Fibroblast of peridontal ligament (primary cell): ENCODE results near the gene CANT1.

Source experiments
- DNase-seq: peaks from one replicate; pipeline ENCODE4 v3.0.0-alpha.2; 2010; ENCODE audit errors: extremely low read depth

The CANT1 gene

GRCh38 chr17:79008666-79009387 is 737 bp downstream of the CANT1 start:
- no peak for DNase-seq

GRCh38 chr17:79007504-79008381 is 1.8 kb downstream of the CANT1 start:
- DNase-seq, result no peak

GRCh38 chr17:79006794-79007503 is 2.6 kb downstream of the CANT1 start:
- no peak for DNase-seq

- no peak for DNase-seq
Observed at GRCh38 chr17:79006046-79006445, 3.5 kb downstream of the CANT1 start.

DNA sequence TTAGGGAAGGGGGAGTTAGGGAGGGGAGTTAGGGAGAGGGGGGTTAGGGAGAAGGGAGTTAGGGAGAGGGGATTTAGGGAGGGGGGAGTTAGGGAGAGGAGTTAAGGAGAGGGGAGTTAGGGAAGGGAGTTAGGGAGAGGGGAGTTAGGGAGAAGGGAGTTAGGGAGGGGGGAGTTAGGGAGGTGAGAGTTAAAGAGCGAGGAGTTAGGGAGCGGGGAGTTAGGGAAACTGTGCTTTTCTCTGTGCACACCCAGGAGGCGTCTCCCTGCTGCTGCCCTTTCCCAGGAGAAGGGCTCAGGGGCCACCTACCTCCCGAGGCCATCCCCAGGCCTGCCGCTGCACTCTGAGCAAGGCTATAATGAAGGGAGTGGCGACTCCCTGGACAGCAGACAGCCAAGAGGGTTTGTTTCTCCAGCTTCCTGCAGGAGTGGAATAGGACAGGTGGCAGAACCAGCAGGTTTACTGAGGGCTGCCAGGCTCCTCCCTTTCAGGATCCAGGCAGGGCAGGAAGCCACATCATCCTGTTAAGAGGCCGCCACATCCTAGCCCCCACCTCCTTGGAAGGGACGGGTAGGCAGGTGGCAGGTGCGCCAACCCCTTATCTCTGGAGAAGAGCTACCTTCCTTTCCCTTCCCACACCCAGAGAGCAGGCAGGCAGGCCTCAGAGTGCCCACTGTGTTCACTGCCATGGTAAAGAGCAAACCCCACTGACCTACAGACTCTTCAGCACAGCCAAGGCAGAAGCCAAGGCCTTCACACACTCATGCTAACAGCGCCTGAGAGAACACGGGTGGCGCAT is 4.3 kb downstream of the CANT1 start:
- no peak for DNase-seq

DNA sequence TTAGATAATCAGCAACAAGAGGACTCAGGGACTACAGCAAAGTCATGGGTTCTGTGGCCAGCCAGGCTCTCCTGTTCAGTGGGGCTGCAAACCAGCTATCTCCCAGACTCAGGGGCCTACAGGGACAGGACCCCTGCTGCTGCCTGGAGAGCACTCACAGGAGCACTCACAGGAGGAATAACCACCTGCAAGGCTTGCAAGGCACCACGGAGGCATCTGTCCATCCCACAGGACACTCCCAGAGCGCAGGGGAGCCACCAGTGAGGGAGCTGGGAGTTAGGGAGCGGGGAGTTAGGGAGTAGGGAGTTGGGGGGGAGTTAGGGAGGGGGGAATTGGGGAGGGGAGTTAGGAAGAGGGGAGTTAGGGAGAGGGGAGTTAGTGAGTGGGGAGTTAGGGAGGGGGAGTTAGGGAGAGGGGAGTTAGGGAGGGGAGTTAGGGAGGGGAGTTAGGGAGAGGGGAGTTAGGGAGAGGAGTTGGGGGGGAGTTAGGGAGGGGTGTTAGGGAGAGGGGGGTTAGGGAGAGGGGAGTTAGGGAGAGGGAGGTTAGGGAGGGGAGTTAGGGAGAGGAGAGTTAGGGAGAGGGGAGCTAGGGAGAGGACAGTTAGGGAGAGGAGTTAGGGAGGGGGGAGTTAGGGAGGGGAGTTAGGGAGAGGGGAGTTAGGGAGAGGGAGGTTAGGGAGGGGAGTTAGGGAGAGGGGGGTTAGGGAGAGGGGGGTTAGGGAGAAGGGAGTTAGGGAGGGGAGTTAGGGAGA is 5.7 kb downstream of the CANT1 start:
- no peak for DNase-seq

- no peak for DNase-seq
Observed at GRCh38 chr17:79002796-79003593, 6.6 kb downstream of the CANT1 start.

DNA sequence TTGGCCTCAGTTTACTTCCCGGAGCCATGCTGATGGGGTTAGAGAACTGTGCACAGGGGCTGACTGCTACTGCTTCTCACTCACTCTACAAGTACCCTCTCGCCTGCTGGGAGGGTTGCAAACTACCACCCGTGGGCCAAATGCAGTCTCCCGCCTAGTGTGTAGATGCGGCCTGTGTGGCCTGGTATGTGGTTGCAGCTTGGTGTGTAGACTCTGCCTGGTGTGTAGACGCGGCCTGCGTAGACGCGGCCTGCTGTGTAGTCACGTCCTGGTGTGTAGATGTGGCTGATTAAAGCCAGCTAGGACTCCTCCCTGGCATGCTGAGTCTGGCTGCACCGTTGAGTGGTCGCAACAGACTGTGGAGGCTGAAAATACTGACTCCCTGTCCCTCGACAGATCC is 7.3 kb downstream of the CANT1 start:
- DNase-seq, result no peak

DNA sequence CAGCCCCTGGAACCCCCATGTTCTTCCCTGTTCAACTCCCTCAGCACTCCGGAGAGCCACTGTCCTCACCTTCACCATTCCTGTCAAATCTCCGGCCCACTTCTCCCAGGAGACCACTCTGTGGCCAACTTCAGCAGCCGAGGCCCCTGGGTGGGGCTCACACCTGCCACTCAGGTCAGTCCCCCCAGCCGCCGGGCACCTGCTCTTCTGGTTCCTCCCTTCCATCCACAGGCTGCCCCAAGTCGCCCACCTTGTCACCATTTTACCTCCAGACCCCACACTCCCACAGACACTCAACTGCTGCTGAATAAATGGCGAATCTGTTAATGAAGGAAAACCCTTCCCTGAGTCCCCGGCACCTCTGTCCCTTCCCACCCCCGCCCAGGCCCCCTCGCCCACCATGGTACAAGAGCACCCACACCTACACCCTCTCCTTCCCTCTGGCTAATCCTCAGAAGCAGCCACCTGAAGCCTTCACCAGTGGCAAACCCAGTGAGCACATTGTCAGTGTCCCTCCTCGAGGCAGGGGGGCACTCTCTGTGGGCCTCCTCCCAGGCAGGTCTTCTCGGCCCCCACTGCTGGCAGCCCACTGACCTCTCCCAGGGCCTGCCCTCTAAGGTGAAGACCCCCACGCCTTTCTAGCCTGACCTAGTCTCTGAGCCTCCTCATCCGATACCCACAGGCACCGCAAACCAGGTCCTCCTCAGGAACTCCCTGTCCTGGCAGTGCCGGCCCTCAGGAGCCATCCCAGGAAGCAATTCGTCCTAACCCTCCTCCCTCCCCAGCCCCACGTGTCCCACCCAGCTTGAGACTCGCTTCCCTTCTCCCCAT is 8.2 kb downstream of the CANT1 start:
- no peak for DNase-seq

- no peak for DNase-seq
Observed at GRCh38 chr17:79000396-79001189, 9.0 kb downstream of the CANT1 start.

GRCh38 chr17:78999947-79000395 is 9.6 kb downstream of the CANT1 start:
- no peak for DNase-seq

- DNase-seq, result no peak
Observed at GRCh38 chr17:78999056-78999768, 10.4 kb downstream of the CANT1 start.

DNA sequence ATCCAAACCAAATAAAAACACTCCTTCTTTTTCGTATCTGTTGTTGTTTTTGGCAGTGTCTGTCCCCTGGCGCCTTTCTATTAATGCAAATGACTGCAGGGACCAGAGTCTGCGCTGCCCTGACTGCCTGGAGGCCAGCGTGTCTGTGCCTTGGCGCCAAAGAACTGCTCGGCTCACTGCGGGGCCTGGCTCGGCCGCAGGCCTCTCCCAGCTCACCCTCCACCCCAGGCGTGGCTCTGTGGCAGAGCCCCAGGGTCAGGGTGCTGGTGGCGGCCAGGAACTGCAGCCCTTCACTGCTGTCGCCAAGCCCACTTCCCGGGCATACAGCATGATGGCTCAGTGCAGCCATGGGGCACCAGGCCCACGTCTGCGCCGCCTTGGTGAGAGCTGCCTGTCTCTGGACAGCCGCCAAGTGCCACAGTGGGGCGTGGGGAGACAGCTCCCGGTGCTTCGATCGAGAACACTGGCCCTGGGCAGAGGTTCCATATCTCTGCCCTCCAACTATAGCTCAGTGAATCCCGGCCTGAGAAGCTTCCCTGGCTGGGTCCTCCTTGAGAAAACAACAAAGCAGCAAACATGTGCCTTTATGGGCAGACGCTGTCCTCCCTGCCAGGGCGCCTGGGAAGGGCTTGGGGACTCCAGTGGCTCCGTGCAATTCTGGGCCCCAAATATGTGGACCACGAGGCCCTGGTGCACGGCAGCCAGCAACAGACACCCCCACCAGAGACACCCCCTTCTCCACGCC is 11.1 kb downstream of the CANT1 start:
- DNase-seq, result no peak

DNA sequence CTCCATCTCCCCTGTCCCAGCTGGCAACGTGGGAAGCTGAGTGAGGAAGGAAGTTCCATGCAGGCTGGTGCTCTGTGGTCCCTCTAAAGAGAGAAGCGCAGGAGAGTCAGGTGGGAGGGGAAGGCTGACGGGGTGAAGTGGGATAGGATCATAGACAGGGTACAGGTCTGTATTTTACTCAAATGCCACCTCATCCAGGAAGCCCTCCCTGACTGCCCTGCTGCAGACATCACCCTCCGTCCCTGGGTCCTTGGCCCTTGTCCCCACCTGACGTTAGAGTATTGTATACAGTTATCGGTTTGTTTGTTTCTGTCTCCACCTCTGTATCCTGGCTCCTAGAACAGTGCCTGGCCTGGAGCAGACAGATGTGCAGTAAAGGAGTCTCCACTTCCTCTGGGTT is 11.7 kb downstream of the CANT1 start:
- DNase-seq, result no peak

DNA sequence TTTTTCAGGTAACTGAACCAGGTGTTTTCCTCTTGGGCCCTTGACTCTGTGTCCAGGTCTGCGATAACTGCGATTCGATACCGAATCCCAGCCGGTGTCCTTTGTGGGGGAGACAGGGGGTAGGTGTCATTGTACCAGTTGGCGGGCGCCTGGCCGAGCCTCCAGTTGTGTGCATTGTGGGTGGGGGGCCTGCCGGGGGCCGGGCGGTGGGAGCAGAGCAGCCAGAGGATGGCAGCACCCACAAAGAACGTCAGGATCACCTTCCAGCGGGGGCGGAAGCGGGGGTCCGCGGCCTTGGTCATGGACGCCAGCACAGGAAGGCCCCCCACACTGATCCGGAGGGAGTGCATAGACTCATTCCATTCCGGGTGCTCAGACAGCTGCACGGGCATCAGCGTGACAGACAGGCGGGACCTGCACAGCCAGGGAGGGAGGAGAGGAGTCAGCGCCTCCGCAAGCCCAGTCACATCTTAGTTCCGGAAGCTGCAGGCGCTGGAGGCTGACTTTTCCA is 12.3 kb downstream of the CANT1 start:
- DNase-seq, result no peak

DNA sequence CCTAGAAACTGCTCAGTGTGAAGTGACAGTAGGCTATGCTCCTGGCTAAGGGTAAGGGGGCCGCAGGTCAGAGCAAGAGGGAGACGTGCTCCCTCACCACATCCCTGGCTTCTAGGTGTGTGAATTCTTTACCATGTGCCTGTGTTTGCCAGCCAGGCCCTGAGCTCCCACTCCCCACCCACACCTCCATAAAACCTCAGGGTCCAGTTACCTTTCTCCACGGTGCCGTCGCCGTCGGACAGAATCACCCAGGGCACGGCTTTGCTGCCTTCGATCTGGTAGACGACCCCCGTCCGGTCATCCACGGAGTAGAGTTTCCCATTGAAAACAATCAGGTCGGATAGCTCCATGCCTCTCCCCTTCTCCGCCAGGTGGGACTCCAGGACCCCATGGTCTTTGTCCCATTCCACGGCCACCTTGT is 12.8 kb downstream of the CANT1 start:
- DNase-seq, result no peak
